Measurements from ENCODE around the gene IL2RA.

Gene IL2RA

DNA sequence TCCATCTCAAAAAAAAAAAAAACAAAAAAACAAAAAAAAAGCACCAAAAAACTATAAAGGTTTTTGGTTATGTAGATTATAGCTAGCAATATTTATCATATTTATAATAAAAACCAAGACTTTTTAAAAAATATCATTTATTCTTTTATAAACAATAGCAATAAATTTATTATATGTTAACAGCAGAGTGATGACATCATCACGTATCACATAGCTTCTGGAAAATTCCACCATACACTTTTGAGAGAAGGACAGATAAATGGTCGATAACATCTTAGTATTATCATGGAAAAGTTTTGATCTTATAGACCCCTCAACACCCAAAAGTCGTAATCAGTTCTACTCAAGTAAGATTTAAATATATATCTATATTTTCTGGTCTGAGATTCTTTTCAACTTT is 51.6 kb downstream of the IL2RA start:
- no peak for TF ChIP-seq CTCF (IDR thresholded peaks at IDR 0.05)

DNA sequence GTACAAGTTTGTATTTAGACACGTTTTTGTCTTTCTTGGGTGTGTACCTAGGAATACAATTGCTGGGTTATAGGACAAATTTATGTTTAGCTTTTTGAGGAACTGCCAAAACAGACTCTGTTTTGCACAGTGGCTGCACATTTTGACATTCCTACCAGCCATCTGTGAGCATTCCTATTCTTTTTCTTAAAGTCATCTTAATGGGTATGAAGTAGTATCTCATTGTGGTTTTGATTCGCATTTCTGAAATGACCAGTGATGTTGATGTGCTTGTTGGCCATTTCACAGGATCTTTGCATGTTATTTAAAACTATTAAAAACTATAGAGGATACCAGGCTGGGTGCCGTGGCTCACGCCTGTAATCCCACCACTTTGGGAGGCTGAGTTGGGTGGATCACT is 52.2 kb downstream of the IL2RA start:
- no peak for TF ChIP-seq CTCF (IDR thresholded peaks at IDR 0.05)

DNA sequence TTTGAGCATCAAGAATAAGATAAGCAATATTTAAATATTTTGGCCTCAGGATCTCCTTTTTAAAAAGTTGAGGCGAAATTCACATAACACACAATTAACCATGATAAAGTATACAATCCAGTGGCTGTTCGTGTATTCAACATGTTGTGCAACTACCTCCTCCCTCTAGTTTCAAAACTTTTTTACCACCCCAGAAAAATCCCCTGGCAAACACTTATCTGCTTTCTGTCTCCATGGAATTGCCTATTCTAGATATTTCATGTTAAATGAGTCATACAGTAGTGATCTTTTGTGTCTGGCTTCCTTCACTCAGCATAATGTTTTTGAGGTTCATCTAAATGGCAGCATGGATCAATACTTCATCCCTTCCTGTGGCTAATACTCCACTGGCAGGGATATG is 53.0 kb downstream of the IL2RA start:
- no peak for TF ChIP-seq CTCF (IDR thresholded peaks at IDR 0.05)

GRCh38 chr10:6008497-6009142 is 53.5 kb downstream of the IL2RA start:
- TF ChIP-seq CTCF (IDR thresholded peaks at IDR 0.05): no peak

DNA sequence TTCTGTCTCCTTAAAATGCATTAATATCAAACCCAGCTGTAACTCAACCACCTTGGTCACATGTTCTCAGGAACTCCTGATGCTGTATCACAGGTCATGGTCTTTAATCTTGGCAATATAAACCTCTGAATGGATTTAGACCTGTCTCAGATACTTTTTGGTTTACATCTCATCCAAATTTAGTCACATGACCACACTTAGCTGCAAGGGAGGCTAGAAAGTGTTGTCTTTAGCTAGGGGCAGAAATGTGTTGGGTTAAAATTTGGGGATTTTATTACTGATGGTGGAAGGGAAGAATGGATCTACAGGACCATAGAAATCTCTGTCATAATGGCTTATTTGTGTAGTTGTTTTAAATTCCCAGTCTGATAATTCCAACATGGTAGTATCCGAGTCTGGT is 55.2 kb downstream of the IL2RA start:
- no peak for TF ChIP-seq CTCF (IDR thresholded peaks at IDR 0.05)

DNA sequence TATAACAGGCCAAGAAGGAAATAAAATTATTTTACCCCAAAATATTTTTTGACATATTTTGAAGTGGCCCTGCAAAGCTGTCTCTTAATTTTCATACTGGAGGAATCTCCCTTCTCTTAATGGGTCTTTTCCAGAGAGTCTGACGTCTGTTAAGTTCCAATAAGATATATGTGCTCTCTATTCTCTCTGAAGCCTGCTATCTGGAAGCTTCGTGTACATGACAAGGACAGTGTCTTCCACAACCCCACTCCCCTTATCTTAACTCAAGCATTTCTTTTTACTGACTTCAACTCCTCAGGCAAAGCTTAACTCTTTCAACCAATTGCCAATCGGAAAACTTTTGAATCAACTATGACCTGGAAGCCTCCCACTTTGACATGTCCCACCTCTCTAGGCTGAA is 55.6 kb downstream of the IL2RA start:
- no peak for TF ChIP-seq CTCF (IDR thresholded peaks at IDR 0.05)

DNA sequence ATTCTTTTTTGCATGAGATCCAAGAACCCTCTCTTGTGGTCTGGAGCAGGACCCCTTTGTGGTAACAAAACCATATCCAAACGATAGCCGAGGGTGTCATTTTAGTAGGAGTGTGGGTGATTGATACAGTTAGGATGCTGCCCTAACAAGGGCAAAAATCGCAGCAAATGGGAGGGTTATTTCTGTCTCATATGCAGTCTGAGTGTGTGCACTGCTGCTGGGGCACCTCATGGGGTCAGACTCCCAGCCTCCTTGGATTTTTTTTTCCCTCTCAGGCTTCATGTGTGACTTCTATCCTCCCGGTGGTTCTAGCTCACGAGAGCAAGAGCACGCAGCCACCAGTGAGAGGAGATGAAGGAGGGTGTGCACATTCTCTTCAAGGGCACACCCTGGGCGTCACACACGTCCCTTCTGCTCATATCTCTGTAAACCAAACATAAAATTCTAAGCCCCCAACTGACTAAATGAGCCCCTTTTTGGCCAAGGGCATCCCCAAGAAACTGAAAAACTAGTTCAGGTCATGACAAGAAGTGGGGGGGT is 56.2 kb downstream of the IL2RA start:
- no peak for TF ChIP-seq CTCF (IDR thresholded peaks at IDR 0.05)
